HepG2 (cell line): ENCODE measurements around the gene SH2D1B. TPM values are rescaled to one million over a fixed set of nuclear protein-coding genes. Genes with fewer than 3 reads are reported as not detected.

Source experiments
- ATAC-seq: fragments of 200-7000 bp; cut with Tn5 transposase; 3 replicates; pipeline ENCODE4 v1.9.1; 2020; ENCODE audit warnings: mild to moderate bottlenecking, moderate library complexity
- BruUV-seq: library from RNA; stranded (reverse); fragments of 400-500 nt; replicated peaks from 2 replicates; lab custom pipeline; 2021; lab: Mats Ljungman, UMichigan
- CTCF ChIA-PET: fragments of 300-600 bp; formaldehyde crosslinking; extraction: SDS; loops from one replicate; lab custom pipeline; 2021; ENCODE audit warnings: low total read pairs, inconsistent platforms, low intra/inter-chr PET ratio; lab: Yijun Ruan, JAX
- POLR2A ChIA-PET: fragments of 350-600 bp; sonication (Branson Sonifier 250); formaldehyde crosslinking; loops from one replicate; lab custom pipeline; 2020; ENCODE audit warnings: antibody characterized with exemption, inconsistent platforms; lab: Yijun Ruan, JAX
- DNase-seq: peaks from one replicate; pipeline ENCODE4 v3.0.0-alpha.2; 2015; ENCODE audit warnings: low spot score
- FAIRE-seq: peaks from 3 replicates; lab custom pipeline; 2011; peaks lifted over from hg19 to GRCh38; lab: Jason Lieb, UNC
- H2AFZ ChIP-seq: one replicate; pipeline ENCODE4 v1.6.1; 2011; ENCODE audit warnings: low read length, inconsistent platforms
- H3K27ac ChIP-seq: fragments of 300-600 bp; 3 replicates; pipeline ENCODE4 v1.8.0; 2011; ENCODE audit warnings: mixed run types, mild to moderate bottlenecking, mixed read lengths, low read length, inconsistent platforms; ENCODE audit not compliant: insufficient read depth; ENCODE audit errors: extremely low read length
- H3K27me3 ChIP-seq, 2 experiments: fragments of 200-600 bp in 1 of 2; 2 replicates in 1 of 2; 3 replicates in 1 of 2; pipeline versions ENCODE4 v1.6.0 to v1.8.0; 2011; ENCODE audit warnings: low read length in 2 of 2, mild to moderate bottlenecking in 2 of 2, moderate library complexity in 2 of 2, inconsistent platforms in 1 of 2; ENCODE audit not compliant: insufficient read depth in 2 of 2, control insufficient read depth in 1 of 2
- H3K36me3 ChIP-seq, 2 experiments: fragments of 200-600 bp in 1 of 2; replicated peaks in 1 of 2; 2 replicates in 1 of 2; 3 replicates in 1 of 2; pipeline versions ENCODE4 v1.5.1 to v1.8.0; 2011; ENCODE audit warnings: low read length in 2 of 2, inconsistent platforms in 1 of 2; ENCODE audit not compliant: insufficient read depth in 2 of 2, control insufficient read depth in 1 of 2
- H3K4me1 ChIP-seq: 2 replicates; pipeline ENCODE4 v1.5.1; 2012; ENCODE audit warnings: low read length, inconsistent platforms; ENCODE audit not compliant: insufficient read depth
- H3K4me2 ChIP-seq: 2 replicates; pipeline ENCODE4 v1.6.0; 2011; ENCODE audit warnings: low read depth, low read length, inconsistent platforms
- H3K4me3 ChIP-seq, 3 experiments: fragments of 200-600 bp in 1 of 3; sonication (generic), shearing (Covaris generic) in 1 of 3; replicated peaks in 1 of 3; 2 replicates each; pipeline ENCODE4 v1.5.1; 2011 to 2016; ENCODE audit warnings: low read length in 3 of 3, inconsistent platforms in 2 of 3, low read depth in 2 of 3, mild to moderate bottlenecking in 2 of 3, control low read depth in 1 of 3, mixed read lengths in 1 of 3; ENCODE audit not compliant: insufficient read depth in 1 of 3
- H3K79me2 ChIP-seq: one replicate; pipeline ENCODE4 v1.6.1; 2011; ENCODE audit warnings: low read length, inconsistent platforms; ENCODE audit not compliant: insufficient read depth
- H3K9ac ChIP-seq: 2 replicates; pipeline ENCODE4 v1.6.0; 2011; ENCODE audit warnings: mild to moderate bottlenecking, low read depth, low read length, inconsistent platforms; ENCODE audit not compliant: insufficient read depth
- H3K9me3 ChIP-seq: 2 replicates; pipeline ENCODE4 v1.5.1; 2012; ENCODE audit warnings: mild to moderate bottlenecking, low read length
- H4K20me1 ChIP-seq: 2 replicates; pipeline ENCODE4 v1.6.0; 2011; ENCODE audit warnings: inconsistent platforms, mild to moderate bottlenecking, low read length, moderate library complexity; ENCODE audit not compliant: insufficient read depth
- ELF1 ChIP-seq: sonication (generic); formaldehyde crosslinking; IDR thresholded peaks from 2 replicates; pipeline ENCODE4 v1.4.0; 2020; ENCODE audit warnings: missing genetic modification reagents
- ELF4 ChIP-seq: sonication (generic); formaldehyde crosslinking; IDR thresholded peaks from 2 replicates; pipeline ENCODE4 v1.5.0; 2020; ENCODE audit warnings: missing genetic modification reagents, mild to moderate bottlenecking, moderate library complexity, borderline replicate concordance
- FOXP1 ChIP-seq, 2 experiments: fragments of 450-650 bp in 1 of 2; IDR thresholded peaks; 2 replicates each; pipeline ENCODE4 v1.6.1; 2017 to 2018; ENCODE audit warnings: antibody characterized with exemption in 1 of 2
- MAFF ChIP-seq: IDR thresholded peaks from 2 replicates; pipeline ENCODE4 v1.6.1; 2011; ENCODE audit warnings: low read depth, low read length, improper control_type of control experiment
- MEF2D ChIP-seq: sonication (generic); formaldehyde crosslinking; IDR thresholded peaks from 2 replicates; pipeline ENCODE4 v1.5.1; 2020; ENCODE audit warnings: mild to moderate bottlenecking, missing genetic modification reagents
- NFIC ChIP-seq: IDR thresholded peaks from 2 replicates; pipeline ENCODE4 v1.6.1; 2012; ENCODE audit warnings: mild to moderate bottlenecking, low read length, inconsistent platforms
- NFYB ChIP-seq: sonication (generic); formaldehyde crosslinking; IDR thresholded peaks from 2 replicates; pipeline ENCODE4 v1.4.0; 2020; ENCODE audit warnings: missing genetic modification reagents
- NRL ChIP-seq: sonication (generic); formaldehyde crosslinking; IDR thresholded peaks from 2 replicates; pipeline ENCODE4 v1.5.0; 2020; ENCODE audit warnings: missing genetic modification reagents, mild to moderate bottlenecking, moderate library complexity, borderline replicate concordance
- SRF ChIP-seq: IDR thresholded peaks from 2 replicates; pipeline ENCODE4 v1.6.1; 2011; ENCODE audit warnings: mild to moderate bottlenecking, low read depth, low read length, moderate library complexity
- TBX2 ChIP-seq: sonication (generic); formaldehyde crosslinking; IDR thresholded peaks from 2 replicates; pipeline ENCODE4 v1.5.0; 2020; ENCODE audit warnings: missing genetic modification reagents, mild to moderate bottlenecking, borderline replicate concordance
- TRIM24 ChIP-seq: sonication (generic); formaldehyde crosslinking; IDR thresholded peaks from 2 replicates; pipeline ENCODE4 v1.8.0; 2022; ENCODE audit warnings: mild to moderate bottlenecking, missing genetic modification reagents
- ZNF451 ChIP-seq: sonication (generic); formaldehyde crosslinking; IDR thresholded peaks from 2 replicates; pipeline ENCODE4 v1.5.0; 2020; ENCODE audit warnings: mild to moderate bottlenecking, missing genetic modification reagents
- WGBS: methylation state at CpG from one replicate; pipeline ENCODE4 v1.1.6; 2017; ENCODE audit warnings: low lambda C conversion rate; 5-methylcytosine and 5-hydroxymethylcytosine counted together
- in situ Hi-C: cut with HindIII; loops from 2 replicates; pipeline ENCODE4 v1.10.0; 2017; ENCODE audit warnings: low pct_unique_long_range_greater_than_20kb; ENCODE audit not compliant: extremely low pct_ligation_motif_present
- intact Hi-C: fragments of 100-400 bp; cut with micrococcal nuclease; formaldehyde crosslinking; loops from one replicate; pipeline ENCODE4 v1.10.0; 2022; ENCODE audit not compliant: unreplicated experiment
- polyA plus RNA-seq, 8 experiments: library from polyadenylated mRNA; depleted of rRNA in 3 of 8; stranded (reverse) in 7 of 8; unstranded in 1 of 8; fragments of >200 nt; fragmentation: Illumina TruSeq in 4 of 8; extraction: Trizol in 4 of 8; gene quantifications; 2 replicates each; pipeline versions ENCODE4 v1.2.1 to v1.2.3, GENCODE V29; 2011 to 2016; ENCODE audit warnings: low read depth in 4 of 8, missing spikeins in 1 of 8, mixed read lengths in 1 of 8; ENCODE audit not compliant: insufficient read depth in 1 of 8
- total RNA-seq, 5 experiments: library from RNA; depleted of rRNA; stranded (reverse); fragments of >200 nt; fragmentation: Illumina TruSeq; extraction: Trizol; gene quantifications; 2 replicates each; pipeline ENCODE4 v1.2.3, GENCODE V29; 2016; ENCODE audit warnings: low read depth in 1 of 5
- TF ChIP-seq, protein P1 (sequence below): sonication (generic); formaldehyde crosslinking; conservative IDR thresholded peaks from 2 replicates; pipeline ENCODE4 v1.8.0; 2022; ENCODE audit warnings: mild to moderate bottlenecking, moderate library complexity, missing genetic modification reagents
- TF ChIP-seq, protein P2 (sequence below): sonication (generic); formaldehyde crosslinking; IDR thresholded peaks from 2 replicates; pipeline ENCODE4 v1.5.0; 2020; ENCODE audit warnings: mild to moderate bottlenecking, low read depth, missing genetic modification reagents, borderline replicate concordance

Gene SH2D1B
- total and polyA plus RNA-seq, 2 of the 13 experiments (the other 11 are each of a cell fraction or from before 2014, with no cell fraction given) = not detected

DNA sequence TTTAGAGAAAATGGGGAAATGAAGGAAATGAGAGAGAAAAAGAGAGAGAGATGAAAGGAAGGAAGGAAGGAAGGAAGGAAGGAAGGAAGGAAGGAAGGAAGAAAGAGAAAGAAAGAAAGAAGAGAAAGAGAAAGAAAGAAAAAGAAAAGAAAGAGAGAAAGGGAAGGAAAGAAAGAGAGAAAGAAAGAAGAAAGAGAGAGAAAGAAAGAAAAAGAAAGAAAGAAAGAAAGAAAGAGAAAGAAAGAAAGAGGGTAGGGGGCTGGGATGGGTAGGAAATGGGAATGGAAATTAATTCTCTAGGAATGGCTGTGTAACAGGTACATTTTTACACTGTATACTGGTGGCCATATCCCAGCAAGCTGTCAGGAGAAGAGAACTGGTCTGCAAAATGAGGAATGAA, 4.3 kb upstream of the SH2D1B start:
- no peak for TF ChIP-seq ZNF451 (CRISPR knock-in tag)
- no peak for TF ChIP-seq MAFF
- TF ChIP-seq FOXP1 (IDR thresholded peaks at IDR 0.05) = no peak
- TF ChIP-seq FOXP1 (CRISPR knock-in tag; IDR thresholded peaks at IDR 0.05) = no peak
- no peak for TF ChIP-seq NFYB (CRISPR knock-in tag)
- TF ChIP-seq, protein P1, sequence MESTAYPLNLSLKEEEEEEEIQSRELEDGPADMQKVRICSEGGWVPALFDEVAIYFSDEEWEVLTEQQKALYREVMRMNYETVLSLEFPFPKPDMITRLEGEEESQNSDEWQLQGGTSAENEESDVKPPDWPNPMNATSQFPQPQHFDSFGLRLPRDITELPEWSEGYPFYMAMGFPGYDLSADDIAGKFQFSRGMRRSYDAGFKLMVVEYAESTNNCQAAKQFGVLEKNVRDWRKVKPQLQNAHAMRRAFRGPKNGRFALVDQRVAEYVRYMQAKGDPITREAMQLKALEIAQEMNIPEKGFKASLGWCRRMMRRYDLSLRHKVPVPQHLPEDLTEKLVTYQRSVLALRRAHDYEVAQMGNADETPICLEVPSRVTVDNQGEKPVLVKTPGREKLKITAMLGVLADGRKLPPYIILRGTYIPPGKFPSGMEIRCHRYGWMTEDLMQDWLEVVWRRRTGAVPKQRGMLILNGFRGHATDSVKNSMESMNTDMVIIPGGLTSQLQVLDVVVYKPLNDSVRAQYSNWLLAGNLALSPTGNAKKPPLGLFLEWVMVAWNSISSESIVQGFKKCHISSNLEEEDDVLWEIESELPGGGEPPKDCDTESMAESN (CRISPR knock-in tag) = no peak
- TF ChIP-seq, all 625 proteins: peak for 0
- ChIA-PET POLR2A (no interaction called here), CTCF (no interaction called here)
- H3K27me3 ChIP-seq = peaks cover 0 to 14% of the 10 kb centered on the region in 2 experiments; a peak in 2 of 5 replicates
- no peaks in the 10 kb centered on the region for H4K20me1 ChIP-seq
- FAIRE-seq = no peak
- DNase-seq = no peak
- no peak overlapping the region for H3K4me2 ChIP-seq
- in situ Hi-C loops = no loop called here
- no peaks in the 10 kb centered on the region for H3K36me3 ChIP-seq
- ATAC-seq = no peak
- intact Hi-C loops = no loop called here
- BruUV-seq = no TSS peak
- no peak overlapping the region for H2AFZ ChIP-seq
- H3K27ac ChIP-seq = no peak overlapping the region
- no peak overlapping the region for H3K4me3 ChIP-seq
- H3K4me1 ChIP-seq = no peaks in the 10 kb centered on the region
- H3K9me3 ChIP-seq = no peaks in the 10 kb centered on the region
- H3K9ac ChIP-seq = no peak overlapping the region
- H3K79me2 ChIP-seq = no peaks in the 10 kb centered on the region

DNA sequence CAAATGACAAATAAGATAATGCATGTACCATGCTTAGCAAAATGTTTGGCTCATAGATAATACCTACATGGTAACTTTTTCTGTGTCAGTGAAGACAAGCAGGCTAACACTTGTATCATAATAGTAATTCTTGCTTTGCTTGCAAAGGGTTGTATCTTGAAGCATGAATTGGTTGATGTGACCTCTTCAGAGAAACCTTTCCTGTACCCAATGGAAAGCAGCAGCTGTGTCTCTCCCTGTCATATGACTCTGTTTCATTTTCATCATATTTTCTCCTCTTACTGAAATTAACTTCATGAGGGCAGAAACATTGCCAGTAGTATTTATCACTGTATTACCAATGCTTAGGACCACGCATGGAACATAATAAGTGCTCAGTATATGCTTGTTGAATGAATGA, 4.4 kb downstream of the SH2D1B start:
- Histone ChIP-seq H3K4me1 (peaks cover 9% of the 10 kb centered on the region; the same call in 1 of the 2 replicates), H2AFZ (no peak overlapping the region), H3K9me3 (no peaks in the 10 kb centered on the region), H3K4me2 (no peak overlapping the region), H3K4me3 (no peak overlapping the region), H3K79me2 (no peaks in the 10 kb centered on the region), H3K27ac (no peak overlapping the region), H3K36me3 (no peaks in the 10 kb centered on the region), H4K20me1 (no peaks in the 10 kb centered on the region), H3K27me3 (peaks cover 0 to 4% of the 10 kb centered on the region in 2 experiments; a peak in 1 of 5 replicates), H3K9ac (no peak overlapping the region)
- WGBS = 96% methylated on average over 1 of the region's 1 CpG
- in situ Hi-C loops = no loop called here
- DNase-seq = no peak
- ChIA-PET POLR2A (no interaction called here), CTCF (no interaction called here)
- no peak for ATAC-seq
- BruUV-seq = no TSS peak
- FAIRE-seq = no peak
- intact Hi-C loops = no loop called here
- TF ChIP-seq TRIM24 = no peak
- TF ChIP-seq NRL (CRISPR knock-in tag) = no peak
- TF ChIP-seq NFIC = no peak
- no peak for TF ChIP-seq ELF4 (CRISPR knock-in tag)
- TF ChIP-seq TBX2 (CRISPR knock-in tag) = no peak
- TF ChIP-seq, protein P2, sequence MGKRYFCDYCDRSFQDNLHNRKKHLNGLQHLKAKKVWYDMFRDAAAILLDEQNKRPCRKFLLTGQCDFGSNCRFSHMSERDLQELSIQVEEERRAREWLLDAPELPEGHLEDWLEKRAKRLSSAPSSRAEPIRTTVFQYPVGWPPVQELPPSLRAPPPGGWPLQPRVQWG (CRISPR knock-in tag) = no peak
- TF ChIP-seq ELF1 (CRISPR knock-in tag) = no peak
- TF ChIP-seq MEF2D = no peak
- TF ChIP-seq SRF = no peak
